ENCODE results near the gene IL22. TPM values are rescaled to one million over a fixed set of nuclear protein-coding genes. Genes with fewer than 3 reads are reported as not detected.

Gene IL22, protein sequence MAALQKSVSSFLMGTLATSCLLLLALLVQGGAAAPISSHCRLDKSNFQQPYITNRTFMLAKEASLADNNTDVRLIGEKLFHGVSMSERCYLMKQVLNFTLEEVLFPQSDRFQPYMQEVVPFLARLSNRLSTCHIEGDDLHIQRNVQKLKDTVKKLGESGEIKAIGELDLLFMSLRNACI
- under 1 TPM in 1 of 2 experiments, not detected in 1; 0.26 TPM for total RNA-seq

DNA sequence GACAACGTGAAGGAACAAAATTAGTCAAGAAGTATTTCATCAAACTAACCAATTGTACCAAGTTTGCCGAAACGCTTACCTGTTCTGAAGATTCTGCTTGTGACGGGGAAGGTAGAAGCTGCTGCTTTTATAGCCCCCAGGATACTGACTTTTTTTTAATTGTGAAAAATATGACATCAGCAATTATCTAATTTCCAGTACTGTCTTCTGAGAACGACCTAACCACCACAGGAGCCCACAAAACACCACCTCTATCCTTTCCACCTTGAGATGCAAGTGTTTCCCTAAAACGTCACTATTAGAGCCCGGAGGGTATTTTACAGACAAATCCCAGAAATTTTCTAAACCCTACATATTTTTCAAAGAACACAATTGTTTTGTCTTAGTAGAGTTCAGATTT, at the start of gene IL22:
IL22 (minus strand) TSS at position 101 of the 400 bp plus-strand sequence. CDS start 156 bp downstream, outside the sequence.
- intact Hi-C loops (cut with micrococcal nuclease), result no loop called here
- Mint-ChIP-seq H3K4me3 (no peak within 1 kb of the TSS), H3K27me3 (ENCODE audit: low read depth) (peaks cover 28% of the 10 kb centered on the region), H3K27ac (no peak within 1 kb of the TSS), H3K4me1 (ENCODE audit: low read depth) (no peaks in the 10 kb centered on the region), H3K36me3 (ENCODE audit: low read depth) (no peaks in the 10 kb centered on the region), H3K9me3 (no peaks in the 10 kb centered on the region)
- no peak for DNase-seq
- CTCF ChIA-PET, result no interaction called here

- peaks cover 2% of the 10 kb centered on the region for H3K27me3 Mint-ChIP-seq (ENCODE audit: low read depth)
- no peak for DNase-seq
- peaks cover 56% of the 10 kb centered on the region for H3K36me3 Mint-ChIP-seq (ENCODE audit: low read depth)
- H3K27ac Mint-ChIP-seq, result no peak overlapping the region
- H3K4me3 Mint-ChIP-seq, result no peak overlapping the region
- H3K4me1 Mint-ChIP-seq (ENCODE audit: low read depth), result peaks cover 9% of the 10 kb centered on the region
- CTCF ChIA-PET, result interaction anchor here (1.1 kb wide), 1 partner anchor 257 kb away, joined by 3 read pairs; no protein-coding TSS in a partner anchor
- peaks cover 6% of the 10 kb centered on the region for H3K9me3 Mint-ChIP-seq
- intact Hi-C loops (cut with micrococcal nuclease), result no loop called here
Measured at GRCh38 chr12:68297929-68298328, 44.5 kb upstream of the IL22 start.

- H3K4me3 Mint-ChIP-seq, result no peak overlapping the region
- H3K4me1 Mint-ChIP-seq (ENCODE audit: low read depth), result peaks cover 42% of the 10 kb centered on the region
- peaks cover 2% of the 10 kb centered on the region for H3K27me3 Mint-ChIP-seq (ENCODE audit: low read depth)
- H3K27ac Mint-ChIP-seq, result no peak overlapping the region
- H3K36me3 Mint-ChIP-seq (ENCODE audit: low read depth), result peaks cover 24% of the 10 kb centered on the region
- no peak for DNase-seq
- no peaks in the 10 kb centered on the region for H3K9me3 Mint-ChIP-seq
- CTCF ChIA-PET, result no interaction called here
- intact Hi-C loops (cut with micrococcal nuclease), result loop anchor here (5.0 kb wide), 3 partner anchors 492 to 638 kb away; partner anchors contain the start of gene CPM
Measured at GRCh38 chr12:68294251-68294650, 40.8 kb upstream of the IL22 start.

DNA sequence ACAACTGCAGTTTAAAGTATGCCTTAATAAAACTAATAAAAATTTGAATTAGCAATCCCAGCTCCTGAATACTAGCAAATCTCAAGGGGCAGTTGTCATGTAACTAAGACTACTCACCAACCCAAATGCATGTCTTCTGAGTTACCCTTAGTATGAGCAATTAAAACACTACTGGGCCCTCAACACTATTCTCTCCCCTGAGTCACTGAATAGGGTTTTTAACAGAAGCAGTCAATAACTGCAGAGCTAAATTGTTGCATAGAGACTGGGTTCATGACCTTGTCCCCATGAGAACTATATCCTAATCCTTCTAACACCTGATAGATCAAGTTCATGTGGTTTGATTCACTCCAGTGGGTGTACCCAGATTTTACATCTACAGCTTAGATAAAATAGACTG, 39.9 kb upstream of the IL22 start:
- intact Hi-C loops (cut with micrococcal nuclease), result loop anchor here (2.0 to 5.0 kb wide), 5 partner anchors 155 to 639 kb away; partner anchors contain the start of gene CPM
- H3K36me3 Mint-ChIP-seq (ENCODE audit: low read depth), result peaks cover 14% of the 10 kb centered on the region
- H3K27me3 Mint-ChIP-seq (ENCODE audit: low read depth), result peaks cover 2% of the 10 kb centered on the region
- DNase-seq, result no peak
- H3K4me3 Mint-ChIP-seq, result no peak overlapping the region
- CTCF ChIA-PET, result interaction anchor here (0.5 to 2.3 kb wide), 4 partner anchors 24 to 985 kb away, joined by 3 to 13 read pairs (median 3); no protein-coding TSS in a partner anchor
- H3K9me3 Mint-ChIP-seq, result peaks cover 1% of the 10 kb centered on the region
- no peak overlapping the region for H3K27ac Mint-ChIP-seq
- peaks cover 42% of the 10 kb centered on the region for H3K4me1 Mint-ChIP-seq (ENCODE audit: low read depth)

DNA sequence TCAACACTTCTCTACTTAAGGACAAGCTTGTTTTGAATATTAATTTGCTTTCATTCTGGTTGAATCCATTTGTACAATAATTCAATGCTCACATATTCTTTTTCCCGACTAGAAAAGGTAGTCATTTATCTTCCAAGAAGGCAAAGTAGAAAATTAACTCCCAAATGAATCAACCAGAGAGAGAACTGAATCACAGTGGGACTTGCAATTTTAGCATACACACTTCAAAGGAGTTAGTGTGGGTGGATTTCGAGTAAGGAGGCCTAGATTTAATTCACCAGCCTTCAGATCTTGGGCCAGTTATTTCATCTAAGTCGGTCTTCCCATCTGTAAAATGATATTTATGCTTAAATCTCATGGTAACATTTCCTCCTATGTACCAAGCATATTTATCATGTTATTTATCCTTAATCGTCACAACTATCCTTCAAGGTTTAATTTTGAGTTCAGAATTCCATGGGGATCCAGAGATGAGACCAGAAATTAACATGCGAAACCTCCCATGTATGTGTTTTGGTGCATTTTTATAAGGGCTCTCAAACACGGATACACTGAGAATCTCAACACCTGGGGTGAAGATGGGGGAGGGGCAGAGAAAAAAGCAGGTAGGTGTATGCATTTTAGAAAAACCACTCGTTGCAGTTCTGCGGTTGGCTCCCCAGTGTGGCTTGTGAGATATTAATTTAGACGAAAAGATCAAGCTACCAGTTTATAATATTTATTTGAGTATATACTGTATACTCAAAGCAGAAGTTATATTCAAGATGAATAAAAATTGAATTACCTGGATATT, 38.9 kb upstream of the IL22 start:
- Mint-ChIP-seq H3K27me3 (ENCODE audit: low read depth) (peaks cover 4% of the 10 kb centered on the region), H3K4me1 (ENCODE audit: low read depth) (peaks cover 42% of the 10 kb centered on the region), H3K9me3 (peaks cover 3% of the 10 kb centered on the region), H3K4me3 (no peak overlapping the region), H3K36me3 (ENCODE audit: low read depth) (peaks cover 14% of the 10 kb centered on the region), H3K27ac (peak overlapping the region; percentile 50)
- DNase-seq, result peak; percentile 24
- intact Hi-C loops (cut with micrococcal nuclease), result loop anchor here (1.0 to 5.0 kb wide), 6 partner anchors 14 to 640 kb away; partner anchors contain the start of gene CPM
- CTCF ChIA-PET, result interaction anchor here (0.5 to 2.3 kb wide), 4 partner anchors 25 to 93 kb away, joined by 3 to 13 read pairs (median 4); no protein-coding TSS in a partner anchor

DNA sequence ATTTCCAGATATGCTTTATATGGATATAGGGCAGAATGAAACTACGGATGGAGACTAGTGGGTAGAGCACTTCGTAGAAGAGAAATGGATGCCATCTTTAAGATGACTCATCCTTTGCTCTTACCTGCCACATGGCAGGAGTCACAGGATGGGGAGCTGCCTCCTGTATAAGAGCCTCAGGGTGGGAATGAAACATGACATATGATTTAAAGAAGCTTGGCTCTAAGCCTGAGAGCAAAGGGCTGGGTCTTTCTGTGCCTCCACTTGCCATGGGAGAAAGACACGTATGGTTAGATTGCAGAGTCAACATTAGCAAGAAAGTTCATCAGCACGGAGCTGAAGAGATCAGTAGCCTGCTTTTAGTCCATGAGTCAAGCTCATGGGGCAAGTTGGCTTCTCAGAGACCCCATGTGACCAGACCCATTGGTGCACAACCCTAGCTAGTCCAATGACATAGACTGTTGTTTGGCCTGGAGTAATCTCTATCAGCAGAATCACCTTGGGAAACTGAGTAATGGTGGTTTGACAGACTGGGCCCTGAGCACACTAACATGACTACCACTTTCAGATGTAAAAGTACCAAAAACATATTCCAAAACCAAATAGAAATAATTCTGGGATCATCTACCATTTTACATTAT, 38.1 kb upstream of the IL22 start:
- H3K27ac Mint-ChIP-seq, result no peak overlapping the region
- intact Hi-C loops (cut with micrococcal nuclease), result loop anchor here (1.0 to 5.0 kb wide), 8 partner anchors 15 to 767 kb away; partner anchors contain the start of gene CPM
- H3K4me1 Mint-ChIP-seq (ENCODE audit: low read depth), result peaks cover 41% of the 10 kb centered on the region
- peaks cover 12% of the 10 kb centered on the region for H3K36me3 Mint-ChIP-seq (ENCODE audit: low read depth)
- DNase-seq, result no peak
- H3K9me3 Mint-ChIP-seq, result peaks cover 3% of the 10 kb centered on the region
- H3K4me3 Mint-ChIP-seq, result no peak overlapping the region
- CTCF ChIA-PET, result interaction anchor here (0.8 to 2.3 kb wide), 3 partner anchors 25 to 68 kb away, joined by 3 to 13 read pairs (median 6); no protein-coding TSS in a partner anchor
- peaks cover 4% of the 10 kb centered on the region for H3K27me3 Mint-ChIP-seq (ENCODE audit: low read depth)

DNA sequence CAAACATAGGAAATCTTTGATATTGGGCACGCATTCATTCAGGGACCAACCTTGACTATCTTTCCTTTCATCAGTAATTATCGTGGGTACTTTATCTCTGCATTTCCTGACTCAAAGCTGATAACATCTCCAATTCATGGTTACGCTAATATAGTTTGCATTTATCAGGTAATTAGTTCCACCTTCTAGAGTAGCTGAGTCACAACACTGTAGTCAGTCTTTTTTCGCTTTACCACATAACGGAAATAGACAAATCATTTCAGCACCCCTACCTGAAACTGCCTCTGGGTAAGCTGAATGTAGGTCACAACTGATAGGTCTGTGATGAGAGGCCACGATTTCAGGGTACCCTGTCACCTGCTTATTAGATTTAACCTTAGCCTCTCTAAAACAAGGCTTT, 36.7 kb upstream of the IL22 start:
- H3K27me3 Mint-ChIP-seq (ENCODE audit: low read depth), result peaks cover 12% of the 10 kb centered on the region
- H3K36me3 Mint-ChIP-seq (ENCODE audit: low read depth), result peaks cover 10% of the 10 kb centered on the region
- H3K27ac Mint-ChIP-seq, result no peak overlapping the region
- no peak overlapping the region for H3K4me3 Mint-ChIP-seq
- peaks cover 41% of the 10 kb centered on the region for H3K4me1 Mint-ChIP-seq (ENCODE audit: low read depth)
- peak; percentile 65 for DNase-seq
- peaks cover 3% of the 10 kb centered on the region for H3K9me3 Mint-ChIP-seq
- CTCF ChIA-PET, result interaction anchor here (0.6 to 1.0 kb wide), 4 partner anchors 66 to 250 kb away, joined by 3 to 4 read pairs (median 3); no protein-coding TSS in a partner anchor
- intact Hi-C loops (cut with micrococcal nuclease), result loop anchor here (1.0 to 5.0 kb wide), 10 partner anchors 12 to 769 kb away; partner anchors contain the start of gene CPM

DNA sequence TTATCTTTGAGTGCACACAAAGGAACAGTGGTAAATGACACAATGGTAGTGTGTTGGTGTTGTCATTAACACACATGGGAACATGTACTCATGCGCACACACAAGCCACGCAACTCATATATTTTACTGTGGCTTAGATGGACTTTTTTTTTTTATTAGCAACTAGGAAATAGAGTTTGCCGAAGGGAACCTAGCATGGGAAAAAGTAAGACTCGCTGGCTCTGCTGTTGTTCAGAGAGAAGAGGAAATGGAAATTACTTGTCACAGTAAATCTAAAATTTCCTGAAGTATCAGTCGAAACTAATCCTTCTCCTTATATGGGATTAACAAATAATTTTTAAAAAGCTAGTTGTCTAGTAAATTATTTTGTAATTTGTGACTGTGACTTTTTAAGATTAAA, 33.7 kb upstream of the IL22 start:
- DNase-seq, result no peak
- Mint-ChIP-seq H3K27ac (no peak overlapping the region), H3K36me3 (ENCODE audit: low read depth) (no peaks in the 10 kb centered on the region), H3K27me3 (ENCODE audit: low read depth) (peaks cover 18% of the 10 kb centered on the region), H3K4me3 (no peak overlapping the region), H3K9me3 (peaks cover 3% of the 10 kb centered on the region), H3K4me1 (ENCODE audit: low read depth) (peaks cover 26% of the 10 kb centered on the region)
- intact Hi-C loops (cut with micrococcal nuclease), result no loop called here
- CTCF ChIA-PET, result interaction anchor here (0.5 kb wide), 1 partner anchor 931 kb away, joined by 4 read pairs; no protein-coding TSS in a partner anchor

DNA sequence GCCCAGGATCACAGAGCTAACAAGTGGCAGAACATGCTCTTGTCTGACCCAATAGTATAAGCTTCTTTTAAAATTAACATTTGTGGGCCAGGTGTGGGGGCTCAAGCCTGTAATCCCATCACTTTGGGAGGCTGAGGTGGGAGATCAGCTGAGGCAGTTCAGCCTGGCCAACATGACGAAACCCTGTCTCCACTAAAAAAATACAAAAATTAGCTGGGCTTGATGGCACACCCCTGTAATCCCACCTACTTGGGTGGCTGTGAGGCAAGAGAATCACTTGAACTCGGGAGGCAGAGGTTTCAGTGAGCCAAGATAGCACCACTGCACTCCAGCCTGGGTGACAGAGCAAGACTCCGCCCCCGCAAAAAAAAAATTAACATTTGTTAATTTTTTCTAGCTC, 33.0 kb upstream of the IL22 start:
- DNase-seq, result no peak
- intact Hi-C loops (cut with micrococcal nuclease), result no loop called here
- peaks cover 3% of the 10 kb centered on the region for H3K9me3 Mint-ChIP-seq
- CTCF ChIA-PET, result interaction anchor here (1.2 kb wide), 1 partner anchor 50 kb away, joined by 3 read pairs; no protein-coding TSS in a partner anchor
- no peaks in the 10 kb centered on the region for H3K36me3 Mint-ChIP-seq (ENCODE audit: low read depth)
- H3K27me3 Mint-ChIP-seq (ENCODE audit: low read depth), result peaks cover 18% of the 10 kb centered on the region
- H3K4me3 Mint-ChIP-seq, result no peak overlapping the region
- no peak overlapping the region for H3K27ac Mint-ChIP-seq
- peaks cover 25% of the 10 kb centered on the region for H3K4me1 Mint-ChIP-seq (ENCODE audit: low read depth)

- intact Hi-C loops (cut with micrococcal nuclease), result no loop called here
- H3K9me3 Mint-ChIP-seq, result peaks cover 3% of the 10 kb centered on the region
- no peaks in the 10 kb centered on the region for H3K36me3 Mint-ChIP-seq (ENCODE audit: low read depth)
- peaks cover 22% of the 10 kb centered on the region for H3K27me3 Mint-ChIP-seq (ENCODE audit: low read depth)
- no peak overlapping the region for H3K4me3 Mint-ChIP-seq
- no peak overlapping the region for H3K27ac Mint-ChIP-seq
- DNase-seq, result no peak
- peaks cover 21% of the 10 kb centered on the region for H3K4me1 Mint-ChIP-seq (ENCODE audit: low read depth)
- CTCF ChIA-PET, result interaction anchor here (0.6 to 1.2 kb wide), 2 partner anchors 27 to 49 kb away, joined by 3 read pairs; no protein-coding TSS in a partner anchor
Measured at GRCh38 chr12:68285541-68285940, 32.1 kb upstream of the IL22 start.

- peaks cover 24% of the 10 kb centered on the region for H3K27me3 Mint-ChIP-seq (ENCODE audit: low read depth)
- DNase-seq, result no peak
- intact Hi-C loops (cut with micrococcal nuclease), result no loop called here
- CTCF ChIA-PET, result interaction anchor here (0.7 to 1.9 kb wide), 3 partner anchors 48 to 94 kb away, joined by 3 to 6 read pairs (median 6); no protein-coding TSS in a partner anchor
- H3K4me1 Mint-ChIP-seq (ENCODE audit: low read depth), result peaks cover 22% of the 10 kb centered on the region
- no peaks in the 10 kb centered on the region for H3K9me3 Mint-ChIP-seq
- no peak overlapping the region for H3K4me3 Mint-ChIP-seq
- H3K27ac Mint-ChIP-seq, result no peak overlapping the region
- no peaks in the 10 kb centered on the region for H3K36me3 Mint-ChIP-seq (ENCODE audit: low read depth)
Measured at GRCh38 chr12:68281322-68282077, 28.1 kb upstream of the IL22 start.

Data from activated naive CD4-positive, alpha-beta T cell treated with anti-CD3 and anti-CD28 coated beads for 36 hours (primary cell).